Activated naive CD8-positive, alpha-beta T cell treated with anti-CD3 and anti-CD28 coated beads, Interleukin-2, amount 50 U/mL, for 16 hours (primary cell): ENCODE data around the gene EHMT1.
"Not testable (repeated sequence)": the region's sequence is repeated elsewhere in the genome, so short reads cannot be mapped to it uniquely, and the experiment has no call there.

Source experiments
- DNase-seq: peaks from one replicate; pipeline ENCODE4 v3.0.0-alpha.2; 2020; ENCODE audit warnings: low read depth, low spot score

Gene EHMT1

GRCh38 chr9:137759649-137760321, 141.0 kb downstream of the EHMT1 start:
- DNase-seq = no peak

GRCh38 chr9:137760426-137760825, 141.6 kb downstream of the EHMT1 start:
- no peak for DNase-seq

- no peak for DNase-seq
Measured at GRCh38 chr9:137761032-137761431, 142.2 kb downstream of the EHMT1 start.

- no peak for DNase-seq
Measured at GRCh38 chr9:137761793-137762192, 143.0 kb downstream of the EHMT1 start.

GRCh38 chr9:137762414-137763061, 143.7 kb downstream of the EHMT1 start:
- no peak for DNase-seq

- DNase-seq = no peak
Measured at GRCh38 chr9:137763271-137763955, 144.6 kb downstream of the EHMT1 start.

- DNase-seq = no peak
Measured at GRCh38 chr9:137764171-137764671, 145.4 kb downstream of the EHMT1 start.

GRCh38 chr9:137764981-137765380, 146.2 kb downstream of the EHMT1 start:
- no peak for DNase-seq

- no peak for DNase-seq
Measured at GRCh38 chr9:137765536-137765935, 146.7 kb downstream of the EHMT1 start.

GRCh38 chr9:137771580-137771979, 152.8 kb downstream of the EHMT1 start:
- no peak for DNase-seq

- no peak for DNase-seq
Measured at GRCh38 chr9:137772281-137772873, 153.6 kb downstream of the EHMT1 start.

- DNase-seq = no peak
Measured at GRCh38 chr9:137774775-137775386, 156.1 kb downstream of the EHMT1 start.

- DNase-seq = no peak
Measured at GRCh38 chr9:137776306-137776995, 157.6 kb downstream of the EHMT1 start.

- DNase-seq = no peak
Measured at GRCh38 chr9:137777761-137778160, 159.0 kb downstream of the EHMT1 start.

GRCh38 chr9:137778336-137778735, 159.5 kb downstream of the EHMT1 start:
- DNase-seq = no peak

- no peak for DNase-seq
Measured at GRCh38 chr9:137778914-137779313, 160.1 kb downstream of the EHMT1 start.

GRCh38 chr9:137780031-137780430, 161.2 kb downstream of the EHMT1 start:
- not testable (repeated sequence) for DNase-seq

GRCh38 chr9:137781906-137782585, 163.2 kb downstream of the EHMT1 start:
- DNase-seq = no peak

GRCh38 chr9:137783521-137783920, 164.7 kb downstream of the EHMT1 start:
- no peak for DNase-seq

- DNase-seq = no peak
Measured at GRCh38 chr9:137784046-137784445, 165.2 kb downstream of the EHMT1 start.
